Astrocyte (in vitro differentiated cells and primary cell): ENCODE measurements around the gene GALNT2. TPM values are rescaled to one million over a fixed set of nuclear protein-coding genes. Genes with fewer than 3 reads are reported as not detected.

ENCODE experiments used
- DNase-seq: peaks from one replicate; pipeline ENCODE4 v3.0.0-alpha.2; 2010; ENCODE audit warnings: low read depth
- FAIRE-seq: peaks from 2 replicates; lab custom pipeline; 2011; peaks lifted over from hg19 to GRCh38; lab: Jason Lieb, UNC
- H2AFZ ChIP-seq: 2 replicates; pipeline ENCODE4 v1.6.0; 2012; ENCODE audit warnings: low read depth, low read length, inconsistent platforms
- H3K27ac ChIP-seq: 2 replicates; pipeline ENCODE4 v1.5.1; 2011; ENCODE audit warnings: low read depth, low read length, inconsistent platforms
- H3K27me3 ChIP-seq: 2 replicates; pipeline ENCODE4 v1.6.0; 2011; ENCODE audit warnings: low read length, inconsistent platforms; ENCODE audit not compliant: insufficient read depth
- H3K36me3 ChIP-seq: 2 replicates; pipeline ENCODE4 v1.5.1; 2011; ENCODE audit warnings: low read length, inconsistent platforms; ENCODE audit not compliant: insufficient read depth
- H3K4me1 ChIP-seq: 2 replicates; pipeline ENCODE4 v1.5.1; 2011; ENCODE audit warnings: low read length, inconsistent platforms; ENCODE audit not compliant: insufficient read depth
- H3K4me2 ChIP-seq: 2 replicates; pipeline ENCODE4 v1.6.0; 2012; ENCODE audit warnings: low read length, inconsistent platforms
- H3K4me3 ChIP-seq: 2 replicates; pipeline ENCODE4 v1.5.1; 2011; ENCODE audit warnings: low read depth, mild to moderate bottlenecking, low read length, inconsistent platforms; ENCODE audit not compliant: insufficient read depth
- H3K79me2 ChIP-seq: 2 replicates; pipeline ENCODE4 v1.6.0; 2012; ENCODE audit warnings: mild to moderate bottlenecking, low read length, inconsistent platforms; ENCODE audit not compliant: insufficient read depth
- H3K9ac ChIP-seq: 2 replicates; pipeline ENCODE4 v1.6.0; 2012; ENCODE audit warnings: mild to moderate bottlenecking, low read length, inconsistent platforms
- H3K9me3 ChIP-seq: 2 replicates; pipeline ENCODE4 v1.5.1; 2012; ENCODE audit warnings: low read depth, mild to moderate bottlenecking, low read length, inconsistent platforms; ENCODE audit not compliant: insufficient read depth
- H4K20me1 ChIP-seq: 2 replicates; pipeline ENCODE4 v1.6.0; 2012; ENCODE audit warnings: low read length, inconsistent platforms; ENCODE audit not compliant: insufficient read depth
- H3K27ac Mint-ChIP-seq: one replicate; pipeline ENCODE4 v1.8.0; 2021; ENCODE audit warnings: mild to moderate bottlenecking, mixed read lengths; ENCODE audit not compliant: unreplicated experiment
- H3K27me3 Mint-ChIP-seq: one replicate; pipeline ENCODE4 v1.8.0; 2021; ENCODE audit warnings: low read depth, mixed read lengths; ENCODE audit not compliant: unreplicated experiment
- H3K36me3 Mint-ChIP-seq: one replicate; pipeline ENCODE4 v1.8.0; 2021; ENCODE audit warnings: low read depth, mixed read lengths; ENCODE audit not compliant: unreplicated experiment
- H3K4me1 Mint-ChIP-seq: one replicate; pipeline ENCODE4 v1.8.0; 2021; ENCODE audit warnings: low read depth, mixed read lengths; ENCODE audit not compliant: unreplicated experiment
- H3K4me3 Mint-ChIP-seq: one replicate; pipeline ENCODE4 v1.8.0; 2021; ENCODE audit warnings: mild to moderate bottlenecking, moderate library complexity, mixed read lengths; ENCODE audit not compliant: unreplicated experiment
- H3K9me3 Mint-ChIP-seq: one replicate; pipeline ENCODE4 v1.8.0; 2021; ENCODE audit warnings: mild to moderate bottlenecking, mixed read lengths; ENCODE audit not compliant: unreplicated experiment
- CTCF ChIP-seq: IDR thresholded peaks from 2 replicates; pipeline ENCODE4 v1.5.1; 2011; ENCODE audit warnings: low read depth, mild to moderate bottlenecking, inconsistent platforms, low read length, moderate library complexity; ENCODE audit not compliant: insufficient read depth
- EZH2 ChIP-seq: IDR thresholded peaks from 2 replicates; pipeline ENCODE4 v1.6.1; 2012; ENCODE audit warnings: mild to moderate bottlenecking, low read length, inconsistent platforms; ENCODE audit not compliant: insufficient read depth
- total RNA-seq: library from RNA; stranded (reverse); gene quantifications from 2 replicates; pipeline ENCODE4 v1.2.1, GENCODE V29; 2021

GALNT2 gene
- total RNA-seq, 1 donor from 2014 or later, result 507 TPM

GRCh38 chr1:230067871-230068620, 1.0 kb downstream of the GALNT2 start:
- peaks cover 1% of the 10 kb centered on the region for H3K9me3 Mint-ChIP-seq
- Histone ChIP-seq H3K9me3 (no peaks in the 10 kb centered on the region), H3K4me3 (peak overlapping the region; percentile 92), H2AFZ (peak overlapping the region; percentile 45), H3K9ac (peak overlapping the region; percentile 97), H3K36me3 (no peaks in the 10 kb centered on the region), H3K4me1 (peaks cover 15% of the 10 kb centered on the region), H3K27me3 (no peaks in the 10 kb centered on the region), H3K4me2 (peak overlapping the region; percentile 96), H3K27ac (peak overlapping the region; percentile 88), H3K79me2 (peaks cover 57% of the 10 kb centered on the region), H4K20me1 (peaks cover 56% of the 10 kb centered on the region)
- H3K4me1 Mint-ChIP-seq, result peaks cover 32% of the 10 kb centered on the region
- no peaks in the 10 kb centered on the region for H3K27me3 Mint-ChIP-seq
- peak overlapping the region; percentile 88 for H3K4me3 Mint-ChIP-seq
- no peak for FAIRE-seq
- no peak for DNase-seq
- H3K27ac Mint-ChIP-seq, result peak overlapping the region; percentile 77
- H3K36me3 Mint-ChIP-seq, result peaks cover 5% of the 10 kb centered on the region
- no peak for TF ChIP-seq EZH2
- TF ChIP-seq CTCF, result peak; percentile 4

GRCh38 chr1:230068621-230068873, 1.5 kb downstream of the GALNT2 start:
- Mint-ChIP-seq H3K36me3 (peaks cover 5% of the 10 kb centered on the region), H3K4me1 (peaks cover 37% of the 10 kb centered on the region), H3K27me3 (no peaks in the 10 kb centered on the region), H3K4me3 (peak overlapping the region; percentile 88), H3K27ac (peak overlapping the region; percentile 77), H3K9me3 (peaks cover 1% of the 10 kb centered on the region)
- peak overlapping the region; percentile 92 for H3K4me3 ChIP-seq
- H3K79me2 ChIP-seq, result peaks cover 63% of the 10 kb centered on the region
- H4K20me1 ChIP-seq, result peaks cover 61% of the 10 kb centered on the region
- H3K4me2 ChIP-seq, result peak overlapping the region; percentile 96
- FAIRE-seq (no peak), DNase-seq (no peak)
- TF ChIP-seq CTCF (no peak), EZH2 (no peak)
- H3K9ac ChIP-seq, result peak overlapping the region; percentile 97
- no peaks in the 10 kb centered on the region for H3K36me3 ChIP-seq
- H3K27me3 ChIP-seq, result no peaks in the 10 kb centered on the region
- H3K27ac ChIP-seq, result peak overlapping the region; percentile 88
- H2AFZ ChIP-seq, result peak overlapping the region; percentile 31
- H3K4me1 ChIP-seq, result peaks cover 20% of the 10 kb centered on the region
- no peaks in the 10 kb centered on the region for H3K9me3 ChIP-seq
